ENCODE data around the gene PKD2L1.
"Not testable (repeated sequence)": the region's sequence is repeated elsewhere in the genome, so short reads cannot be mapped to it uniquely, and the experiment has no call there.

PKD2L1 gene

GRCh38 chr10:100330079-100330478 lies at the start of gene PKD2L1:
Gene PKD2L1, minus strand, starts transcription at chr10:100330228. Its CDS starts 125 bp downstream, at chr10:100330103.
- TF ChIP-seq CTCF (IDR thresholded peaks at IDR 0.05; ENCODE audit: control insufficient read depth, extremely low read depth, insufficient read depth) = no peak
- DNase-seq (ENCODE audit: low read depth) = no peak

GRCh38 chr10:100377830-100378229 lies 47.8 kb upstream of the PKD2L1 start:
- no peak for DNase-seq (ENCODE audit: low read depth)
- no peak overlapping the region for H3K4me3 ChIP-seq (ENCODE audit: low read depth, low read length)
- no peak for TF ChIP-seq CTCF (IDR thresholded peaks at IDR 0.05; ENCODE audit: control insufficient read depth, extremely low read depth, insufficient read depth)

More at GRCh38 chr10:100330079-100330478, at the start of gene PKD2L1:
- no peak within 1 kb of the TSS for H3K4me3 ChIP-seq (ENCODE audit: low read depth, low read length)

GRCh38 chr10:100376656-100377055 lies 46.6 kb upstream of the PKD2L1 start:
- not testable (repeated sequence) for DNase-seq (ENCODE audit: low read depth); H3K4me3 ChIP-seq (ENCODE audit: low read depth, low read length)

GRCh38 chr10:100374677-100375353 lies 44.8 kb upstream of the PKD2L1 start:
- peak overlapping the region; percentile 54 for H3K4me3 ChIP-seq (ENCODE audit: low read depth, low read length)
- not testable (repeated sequence) for DNase-seq (ENCODE audit: low read depth)

GRCh38 chr10:100374200-100374655 lies 44.2 kb upstream of the PKD2L1 start:
- no peak for DNase-seq (ENCODE audit: low read depth)
- TF ChIP-seq CTCF (IDR thresholded peaks at IDR 0.05; ENCODE audit: control insufficient read depth, extremely low read depth, insufficient read depth) = no peak
- H3K4me3 ChIP-seq (ENCODE audit: low read depth, low read length) = peak overlapping the region; percentile 54

GRCh38 chr10:100373298-100374199 lies 43.5 kb upstream of the PKD2L1 start:
- peak overlapping the region; percentile 54 for H3K4me3 ChIP-seq (ENCODE audit: low read depth, low read length)
- peak; percentile 94 for DNase-seq (ENCODE audit: low read depth)

More at GRCh38 chr10:100373298-100374199, 43.5 kb upstream of the PKD2L1 start:
- TF ChIP-seq CTCF (IDR thresholded peaks at IDR 0.05; ENCODE audit: control insufficient read depth, extremely low read depth, insufficient read depth) = no peak

Data from LNCaP clone FGC (cell line).